ENCODE measurements around the gene PPP1R12C.
"Not testable (repeated sequence)": the region's sequence is repeated elsewhere in the genome, so short reads cannot be mapped to it uniquely, and the experiment has no call there.

PPP1R12C gene

GRCh38 chr19:55109527-55110291 is 7.7 kb downstream of the PPP1R12C start:
- no peak for DNase-seq (ENCODE audit: low read depth)
- no peak overlapping the region for H3K4me3 ChIP-seq (ENCODE audit: low read length)
- no peak for TF ChIP-seq CTCF (IDR thresholded peaks at IDR 0.05; ENCODE audit: insufficient read depth, low read depth, low read length, missing control alignments)

DNA sequence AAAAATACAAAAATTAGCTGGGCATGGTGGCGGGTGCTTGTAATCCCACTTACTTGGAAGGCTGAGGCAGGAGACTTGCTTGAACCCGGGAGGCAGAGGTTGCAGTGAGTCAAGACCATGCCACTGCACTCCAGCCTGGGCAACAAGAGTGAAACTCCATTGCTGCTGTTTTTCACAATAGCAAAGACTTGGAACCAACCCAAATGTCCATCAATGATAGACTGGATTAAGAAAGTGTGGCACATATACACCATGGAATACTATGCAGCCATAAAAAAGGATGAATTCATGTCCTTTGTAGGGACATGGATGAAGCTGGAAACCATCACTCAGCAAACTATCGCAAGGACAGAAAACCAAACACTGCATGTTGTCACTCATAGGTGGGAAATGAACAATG is 10.2 kb downstream of the PPP1R12C start:
- DNase-seq (ENCODE audit: low read depth); H3K4me3 ChIP-seq (ENCODE audit: low read length): not testable (repeated sequence)

DNA sequence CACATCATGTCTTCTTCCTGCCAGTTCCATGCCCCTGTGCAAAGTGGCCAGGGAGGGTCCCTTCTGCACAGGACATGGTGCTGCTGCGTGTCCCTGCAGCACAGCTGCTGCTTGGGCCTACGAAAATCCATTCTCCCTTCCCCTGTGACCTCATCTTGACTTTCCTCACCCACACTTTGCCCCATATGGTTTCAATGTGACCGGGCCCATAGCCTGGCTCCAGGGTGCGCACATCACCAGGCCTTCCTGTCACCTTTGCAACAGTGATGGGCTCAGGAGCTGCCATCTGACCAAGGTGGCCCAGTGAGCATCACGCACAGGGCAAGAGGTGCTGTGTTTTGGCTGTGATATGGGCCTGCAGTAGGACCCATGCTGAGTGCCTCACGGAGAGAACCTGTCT is 10.8 kb downstream of the PPP1R12C start:
- DNase-seq (ENCODE audit: low read depth), result no peak
- no peak overlapping the region for H3K4me3 ChIP-seq (ENCODE audit: low read length)
- TF ChIP-seq CTCF (IDR thresholded peaks at IDR 0.05; ENCODE audit: insufficient read depth, low read depth, low read length, missing control alignments), result no peak

DNA sequence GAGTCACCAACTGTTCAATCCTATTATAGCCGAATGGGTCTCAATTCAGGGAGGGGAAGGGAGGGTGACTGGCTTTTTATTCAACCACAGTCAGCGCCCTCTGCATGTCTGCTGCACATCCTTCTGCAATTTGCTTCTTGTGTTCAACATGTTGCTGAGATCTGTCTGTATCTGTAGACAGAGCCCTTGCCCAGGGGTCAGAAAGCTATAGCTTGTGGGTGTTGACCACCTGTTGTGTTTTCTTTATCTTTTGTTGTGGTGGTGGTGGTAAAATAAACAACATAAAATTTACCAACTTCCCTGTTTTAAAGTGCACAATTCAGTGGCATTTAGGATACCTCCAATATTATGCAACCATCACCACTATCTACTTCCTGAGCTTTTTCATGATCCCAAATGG is 12.2 kb downstream of the PPP1R12C start:
- TF ChIP-seq CTCF (IDR thresholded peaks at IDR 0.05; ENCODE audit: insufficient read depth, low read depth, low read length, missing control alignments), result no peak
- no peak for DNase-seq (ENCODE audit: low read depth)
- H3K4me3 ChIP-seq (ENCODE audit: low read length), result no peak overlapping the region

DNA sequence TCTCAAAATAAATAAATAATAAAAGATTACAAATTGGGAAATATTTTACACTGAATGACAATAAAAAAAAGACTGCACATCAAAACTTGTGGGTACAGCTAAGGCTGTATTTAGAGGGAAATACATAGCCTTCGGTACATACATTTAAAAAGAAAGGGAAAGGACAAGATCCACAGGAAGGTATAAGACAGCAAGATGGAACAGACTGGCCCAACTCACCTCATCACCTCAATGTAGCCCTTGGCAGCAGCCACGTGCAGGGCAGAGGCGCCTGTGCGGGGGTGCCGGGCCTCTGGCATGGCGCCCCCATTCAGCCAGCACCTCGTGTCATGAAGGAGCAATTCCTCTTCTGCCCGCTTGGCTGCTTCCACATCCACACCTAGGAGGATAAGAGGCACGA is 14.2 kb downstream of the PPP1R12C start:
- DNase-seq (ENCODE audit: low read depth), result no peak
- no peak overlapping the region for H3K4me3 ChIP-seq (ENCODE audit: low read length)
- TF ChIP-seq CTCF (IDR thresholded peaks at IDR 0.05; ENCODE audit: insufficient read depth, low read depth, low read length, missing control alignments), result no peak

- DNase-seq (ENCODE audit: low read depth), result no peak
- TF ChIP-seq CTCF (IDR thresholded peaks at IDR 0.05; ENCODE audit: insufficient read depth, low read depth, low read length, missing control alignments), result no peak
- H3K4me3 ChIP-seq (ENCODE audit: low read length), result no peak overlapping the region
Observed at GRCh38 chr19:55101261-55101660, 16.2 kb downstream of the PPP1R12C start.

DNA sequence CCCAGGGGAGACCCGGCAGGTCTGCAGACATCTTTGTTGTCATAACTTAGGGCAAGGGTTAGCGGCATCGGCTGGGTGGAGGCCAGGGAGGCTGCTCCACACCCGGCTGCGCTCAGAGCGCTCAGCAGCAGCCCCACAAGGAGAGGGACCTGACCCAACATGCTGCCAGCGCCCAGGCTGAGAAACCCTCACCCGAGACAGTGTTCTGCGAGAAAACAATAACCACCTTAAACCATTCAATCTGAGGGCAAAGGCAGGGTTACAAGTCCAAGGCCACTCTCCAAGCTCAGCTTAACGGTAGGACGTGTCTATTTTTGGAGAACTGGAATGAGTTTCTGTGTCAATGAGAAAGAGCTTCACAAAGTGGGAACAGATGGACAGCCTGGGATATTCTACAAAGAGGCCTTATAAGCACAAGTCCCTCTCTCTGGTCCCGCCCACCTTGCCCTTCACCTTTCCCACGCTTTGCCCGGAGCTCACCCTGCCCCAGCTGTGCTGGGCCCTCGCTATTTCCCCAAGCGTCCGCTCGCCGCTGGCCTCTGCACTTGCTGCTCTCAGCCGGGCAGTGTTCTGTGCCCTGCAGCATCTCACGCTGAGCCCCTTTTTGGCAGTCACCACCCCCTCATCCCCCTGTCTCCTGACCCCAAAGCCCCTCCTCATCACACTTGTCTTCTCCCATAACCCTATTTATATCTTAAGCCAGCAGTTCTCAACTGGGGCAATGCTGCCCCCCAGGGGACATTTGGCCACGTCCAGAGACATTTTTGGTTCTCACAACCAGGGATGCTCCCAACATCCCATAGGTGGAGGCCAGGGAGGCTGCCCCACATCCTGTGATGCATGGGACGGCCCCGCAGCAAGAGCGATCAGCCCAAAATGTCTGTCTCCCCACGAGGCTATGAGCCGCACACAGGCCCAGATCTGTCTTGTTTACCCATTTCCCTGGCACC is 17.6 kb downstream of the PPP1R12C start:
- DNase-seq (ENCODE audit: low read depth), result no peak
- TF ChIP-seq CTCF (IDR thresholded peaks at IDR 0.05; ENCODE audit: insufficient read depth, low read depth, low read length, missing control alignments), result no peak
- H3K4me3 ChIP-seq (ENCODE audit: low read length), result no peak overlapping the region
